ENCODE results near the gene IQGAP1. TPM values are rescaled to one million over a fixed set of nuclear protein-coding genes. Genes with fewer than 3 reads are reported as not detected.

Gene IQGAP1
- polyA plus RNA-seq, 1 donor (not counting 4 experiments of a cell fraction or from before 2014, with no cell fraction given), result 310 TPM

DNA sequence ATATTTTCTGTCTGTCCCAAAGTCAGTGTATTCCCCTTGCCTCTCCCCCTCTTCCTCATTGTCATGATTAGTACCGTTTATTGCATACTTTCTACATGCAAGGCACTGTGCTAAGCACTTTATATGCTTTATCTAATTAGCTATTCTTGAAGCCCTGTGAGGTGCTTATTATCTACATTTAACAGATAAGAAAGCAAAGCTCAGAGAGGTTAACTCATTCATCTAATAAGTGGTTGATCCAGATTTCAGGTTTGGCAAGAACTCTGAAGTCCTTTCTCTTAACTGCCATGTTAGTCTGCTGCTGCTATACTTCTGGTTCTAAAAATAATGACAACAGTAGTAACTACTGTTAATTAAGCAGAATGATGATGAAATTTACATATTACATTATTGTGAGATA, 13.5 kb downstream of the IQGAP1 start:
- Histone ChIP-seq H3K79me2 (ENCODE audit: control insufficient read depth, insufficient read depth, low read length) (peaks cover 95% of the 10 kb centered on the region), H3K4me2 (ENCODE audit: control insufficient read depth, extremely low read depth, insufficient read depth, low read depth, low read length) (peak overlapping the region; percentile 69), H4K20me1 (ENCODE audit: control insufficient read depth, extremely low read depth, insufficient read depth, low read length) (peaks cover 14% of the 10 kb centered on the region), H3K4me3 (ENCODE audit: control insufficient read depth in 2 of 3, extremely low read depth in 1 of 3, insufficient read depth in 2 of 3, low read depth in 1 of 3, low read length in 3 of 3) (peak overlapping the region in 2 of 3 experiments; percentile 26 to 51), H3K4me1 (ENCODE audit: control insufficient read depth, extremely low read depth, insufficient read depth, low read length) (peaks cover 46% of the 10 kb centered on the region), H3K36me3 (ENCODE audit: control insufficient read depth in 2 of 2, extremely low read depth in 1 of 2, insufficient read depth in 2 of 2, low read length in 2 of 2) (peaks cover 0 to 5% of the 10 kb centered on the region in 2 experiments), H3K27ac (ENCODE audit: control insufficient read depth, insufficient read depth, low read length) (peak overlapping the region; percentile 90), H3K9me1 (ENCODE audit: control insufficient read depth, extremely low read depth, insufficient read depth, low read length) (peaks cover 4% of the 10 kb centered on the region), H3K9me3 (ENCODE audit: control insufficient read depth, low read depth, low read length) (no peaks in the 10 kb centered on the region), H3K9ac (ENCODE audit: control insufficient read depth, extremely low read depth, insufficient read depth, low read length) (peak overlapping the region; percentile 64), H2AFZ (ENCODE audit: control insufficient read depth, low read length) (no peak overlapping the region), H3K27me3 (ENCODE audit: control insufficient read depth, extremely low read depth, insufficient read depth, low read length) (no peaks in the 10 kb centered on the region)
- FAIRE-seq (no peak), DNase-seq (ENCODE audit: low read depth, low spot score) (no peak)
- TF ChIP-seq EZH2 (IDR thresholded peaks at IDR 0.05; ENCODE audit: low read length), result no peak
- TF ChIP-seq, protein P1, sequence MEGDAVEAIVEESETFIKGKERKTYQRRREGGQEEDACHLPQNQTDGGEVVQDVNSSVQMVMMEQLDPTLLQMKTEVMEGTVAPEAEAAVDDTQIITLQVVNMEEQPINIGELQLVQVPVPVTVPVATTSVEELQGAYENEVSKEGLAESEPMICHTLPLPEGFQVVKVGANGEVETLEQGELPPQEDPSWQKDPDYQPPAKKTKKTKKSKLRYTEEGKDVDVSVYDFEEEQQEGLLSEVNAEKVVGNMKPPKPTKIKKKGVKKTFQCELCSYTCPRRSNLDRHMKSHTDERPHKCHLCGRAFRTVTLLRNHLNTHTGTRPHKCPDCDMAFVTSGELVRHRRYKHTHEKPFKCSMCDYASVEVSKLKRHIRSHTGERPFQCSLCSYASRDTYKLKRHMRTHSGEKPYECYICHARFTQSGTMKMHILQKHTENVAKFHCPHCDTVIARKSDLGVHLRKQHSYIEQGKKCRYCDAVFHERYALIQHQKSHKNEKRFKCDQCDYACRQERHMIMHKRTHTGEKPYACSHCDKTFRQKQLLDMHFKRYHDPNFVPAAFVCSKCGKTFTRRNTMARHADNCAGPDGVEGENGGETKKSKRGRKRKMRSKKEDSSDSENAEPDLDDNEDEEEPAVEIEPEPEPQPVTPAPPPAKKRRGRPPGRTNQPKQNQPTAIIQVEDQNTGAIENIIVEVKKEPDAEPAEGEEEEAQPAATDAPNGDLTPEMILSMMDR (optimal IDR thresholded peaks at IDR 0.05 in 1 of 3, IDR thresholded peaks at IDR 0.05 in 1 of 3, conservative IDR thresholded peaks at IDR 0.05 in 1 of 3; ENCODE audit: extremely low read depth in 1 of 3, insufficient read depth in 2 of 3, low read length in 3 of 3), result no peak
- dilution Hi-C loops (cut with MboI; ENCODE audit: extremely low pct_ligation_motif_present, low sequenced_read_pairs), result no loop called here

DNA sequence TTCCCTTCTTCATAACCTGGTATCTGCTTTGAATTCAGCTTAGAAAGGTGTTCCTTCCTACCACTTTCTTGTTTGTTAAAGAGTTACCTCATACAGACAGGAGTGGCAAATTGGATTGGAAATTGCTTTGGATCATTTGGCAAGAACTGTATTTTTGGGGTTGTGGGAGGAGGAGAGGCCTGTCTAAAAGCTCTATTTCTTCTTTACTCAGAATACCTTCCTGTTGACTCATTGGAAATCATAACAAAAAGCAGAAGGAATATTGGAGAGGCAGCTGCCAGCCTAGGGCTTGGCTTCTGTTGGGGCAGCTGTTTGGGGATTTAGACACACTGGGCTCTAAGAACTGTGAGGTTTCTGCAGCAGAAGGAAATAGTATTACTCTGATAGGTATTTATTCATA, 14.2 kb downstream of the IQGAP1 start:
- peaks cover 4% of the 10 kb centered on the region for H3K9me1 ChIP-seq (ENCODE audit: control insufficient read depth, extremely low read depth, insufficient read depth, low read length)
- peak overlapping the region; percentile 64 for H3K9ac ChIP-seq (ENCODE audit: control insufficient read depth, extremely low read depth, insufficient read depth, low read length)
- peak overlapping the region; percentile 69 for H3K4me2 ChIP-seq (ENCODE audit: control insufficient read depth, extremely low read depth, insufficient read depth, low read depth, low read length)
- dilution Hi-C loops (cut with MboI; ENCODE audit: extremely low pct_ligation_motif_present, low sequenced_read_pairs), result no loop called here
- FAIRE-seq, result peak; percentile 72
- peaks cover 14% of the 10 kb centered on the region for H4K20me1 ChIP-seq (ENCODE audit: control insufficient read depth, extremely low read depth, insufficient read depth, low read length)
- TF ChIP-seq EZH2 (IDR thresholded peaks at IDR 0.05; ENCODE audit: low read length), result no peak
- TF ChIP-seq, protein P1 (optimal IDR thresholded peaks at IDR 0.05 in 1 of 3, IDR thresholded peaks at IDR 0.05 in 1 of 3, conservative IDR thresholded peaks at IDR 0.05 in 1 of 3; ENCODE audit: extremely low read depth in 1 of 3, insufficient read depth in 2 of 3, low read length in 3 of 3), result no peak
- peaks cover 0 to 5% of the 10 kb centered on the region in 2 experiments for H3K36me3 ChIP-seq (ENCODE audit: control insufficient read depth in 2 of 2, extremely low read depth in 1 of 2, insufficient read depth in 2 of 2, low read length in 2 of 2)
- peaks cover 96% of the 10 kb centered on the region for H3K79me2 ChIP-seq (ENCODE audit: control insufficient read depth, insufficient read depth, low read length)
- no peaks in the 10 kb centered on the region for H3K27me3 ChIP-seq (ENCODE audit: control insufficient read depth, extremely low read depth, insufficient read depth, low read length)
- no peaks in the 10 kb centered on the region for H3K9me3 ChIP-seq (ENCODE audit: control insufficient read depth, low read depth, low read length)
- peak overlapping the region; percentile 90 for H3K27ac ChIP-seq (ENCODE audit: control insufficient read depth, insufficient read depth, low read length)
- H3K4me3 ChIP-seq (ENCODE audit: control insufficient read depth in 2 of 3, extremely low read depth in 1 of 3, insufficient read depth in 2 of 3, low read depth in 1 of 3, low read length in 3 of 3), result peak overlapping the region in 2 of 3 experiments; percentile 26
- peak; percentile 56 for DNase-seq (ENCODE audit: low read depth, low spot score)
- H2AFZ ChIP-seq (ENCODE audit: control insufficient read depth, low read length), result no peak overlapping the region
- H3K4me1 ChIP-seq (ENCODE audit: control insufficient read depth, extremely low read depth, insufficient read depth, low read length), result peaks cover 52% of the 10 kb centered on the region
